GM12878 (cell line): ENCODE data around the gene SPDYC. TPM values are rescaled to one million over a fixed set of nuclear protein-coding genes. Genes with fewer than 3 reads are reported as not detected.

Experiments
- ATAC-seq: fragments of 200-7000 bp; cut with Tn5 transposase; 3 replicates; pipeline ENCODE4 v1.9.1; 2020; ENCODE audit warnings: mild to moderate bottlenecking, moderate library complexity
- BruUV-seq: library from RNA; stranded (reverse); fragments of 400-500 nt; replicated peaks from 2 replicates; lab custom pipeline; 2021; lab: Mats Ljungman, UMichigan
- CTCF ChIA-PET: fragments of 300-600 bp; sonication (Branson Sonifier 250); formaldehyde crosslinking; extraction: SDS; loops from one replicate; lab custom pipeline; 2021; ENCODE audit warnings: inconsistent platforms; lab: Yijun Ruan, JAX
- POLR2A ChIA-PET: fragments of 350-600 bp; formaldehyde crosslinking; extraction: SDS; loops from one replicate; lab custom pipeline; 2021; ENCODE audit warnings: inconsistent platforms; lab: Charles Lee
- RAD21 ChIA-PET: fragments of 300-600 bp; sonication (Branson Sonifier 250); formaldehyde crosslinking; loops from one replicate; lab custom pipeline; 2023; ENCODE audit warnings: antibody characterized with exemption; ENCODE audit not compliant: unreplicated experiment; lab: Charles Lee
- SMC1A ChIA-PET: fragments of 300-600 bp; sonication (Branson Sonifier 250); formaldehyde crosslinking; loops from one replicate; lab custom pipeline; 2023; ENCODE audit not compliant: unreplicated experiment, uncharacterized antibody; lab: Charles Lee
- DNase-seq: peaks from one replicate; pipeline ENCODE4 v3.0.0-alpha.2; 2011; ENCODE audit warnings: low read depth, low spot score
- FAIRE-seq: peaks from 3 replicates; lab custom pipeline; 2011; peaks lifted over from hg19 to GRCh38; lab: Jason Lieb, UNC
- H2AFZ ChIP-seq: 2 replicates; pipeline ENCODE4 v1.6.0; 2011; ENCODE audit warnings: low read depth, low read length, control low read depth; ENCODE audit not compliant: control insufficient read depth
- H3K27ac ChIP-seq: 2 replicates; pipeline ENCODE4 v1.5.1; 2011; ENCODE audit warnings: control low read depth; ENCODE audit not compliant: control insufficient read depth, insufficient read depth
- H3K27me3 ChIP-seq, 2 experiments: replicated peaks in 1 of 2; 2 replicates each; pipeline versions ENCODE4 v1.6.0 to v1.6.1; 2011; ENCODE audit warnings: low read length in 1 of 2; ENCODE audit not compliant: control insufficient read depth in 2 of 2, insufficient read depth in 2 of 2
- H3K36me3 ChIP-seq, 2 experiments: 2 replicates each; pipeline ENCODE4 v1.5.1; 2011; ENCODE audit warnings: low read length in 1 of 2; ENCODE audit not compliant: control insufficient read depth in 2 of 2, insufficient read depth in 2 of 2
- H3K4me1 ChIP-seq: 2 replicates; pipeline ENCODE4 v1.6.1; 2011; ENCODE audit warnings: mild to moderate bottlenecking, low read length, moderate library complexity, mixed read lengths; ENCODE audit not compliant: control insufficient read depth, insufficient read depth
- H3K4me2 ChIP-seq: 2 replicates; pipeline ENCODE4 v1.6.0; 2011; ENCODE audit warnings: control low read depth; ENCODE audit not compliant: control insufficient read depth, insufficient read depth
- H3K4me3 ChIP-seq: fragments of 200-600 bp; sonication (generic); 2 replicates; pipeline ENCODE4 v1.5.1; 2016
- H3K79me2 ChIP-seq: 2 replicates; pipeline ENCODE4 v1.6.0; 2011; ENCODE audit warnings: low read length; ENCODE audit not compliant: control insufficient read depth, insufficient read depth
- H3K9ac ChIP-seq: 2 replicates; pipeline ENCODE4 v1.8.0; 2011; ENCODE audit warnings: low read length, control low read depth, mixed read lengths; ENCODE audit not compliant: control insufficient read depth, insufficient read depth
- H3K9me3 ChIP-seq: replicated peaks from 3 replicates; pipeline ENCODE4 v1.5.1; 2011; ENCODE audit warnings: mild to moderate bottlenecking, low read length; ENCODE audit not compliant: control insufficient read depth, insufficient read depth
- H4K20me1 ChIP-seq: 2 replicates; pipeline ENCODE4 v1.6.0; 2011; ENCODE audit not compliant: control insufficient read depth, insufficient read depth
- BCL11A ChIP-seq: IDR thresholded peaks from 2 replicates; pipeline ENCODE4 v1.6.1; 2011; ENCODE audit warnings: low read depth, low read length
- CTCF ChIP-seq, 3 experiments: IDR thresholded peaks in 2 of 3; conservative IDR thresholded peaks in 1 of 3; 2 replicates each; pipeline ENCODE4 v1.5.1; 2011; ENCODE audit warnings: low read depth in 3 of 3, low read length in 3 of 3, mild to moderate bottlenecking in 3 of 3, control low read depth in 2 of 3, moderate library complexity in 2 of 3, inconsistent platforms in 1 of 3, mixed read lengths in 1 of 3; ENCODE audit not compliant: control insufficient read depth in 2 of 3, insufficient read depth in 1 of 3; ENCODE audit errors: extremely low read depth in 1 of 3
- FOS ChIP-seq: IDR thresholded peaks from 3 replicates; pipeline ENCODE4 v1.6.1; 2011; ENCODE audit warnings: borderline replicate concordance; ENCODE audit not compliant: insufficient read length; ENCODE audit errors: extremely low read depth
- NRF1 ChIP-seq: conservative IDR thresholded peaks from 2 replicates; pipeline ENCODE4 v1.6.1; 2011; ENCODE audit warnings: mild to moderate bottlenecking, low read depth, low read length, improper control_type of control experiment
- RAD21 ChIP-seq: IDR thresholded peaks from 2 replicates; pipeline ENCODE4 v1.6.1; 2011; ENCODE audit warnings: mild to moderate bottlenecking, low read depth, low read length, moderate library complexity; ENCODE audit not compliant: insufficient read depth
- RCOR1 ChIP-seq: conservative IDR thresholded peaks from 2 replicates; pipeline ENCODE4 v1.6.1; 2012; ENCODE audit warnings: low read depth, low read length, improper control_type of control experiment
- WGBS: methylation state at CpG from one replicate; pipeline ENCODE4 v1.1.6; 2016; ENCODE audit warnings: low lambda C conversion rate; ENCODE audit not compliant: insufficient replicate concordance, insufficient coverage; ENCODE audit errors: missing lambda C conversion rate; 5-methylcytosine and 5-hydroxymethylcytosine counted together
- in situ Hi-C: fragments of 300-500 bp; cut with MboI; formaldehyde crosslinking; loops from 9 replicates; pipeline ENCODE4 v1.14.3; 2018; ENCODE audit warnings: mixed read lengths
- intact Hi-C: fragments of 100-400 bp; cut with micrococcal nuclease; formaldehyde crosslinking; loops from one replicate; pipeline ENCODE4 v1.14.2; 2022; ENCODE audit not compliant: unreplicated experiment
- polyA plus RNA-seq, 11 experiments: library from polyadenylated mRNA; depleted of rRNA in 4 of 11; unstranded in 6 of 11; stranded (reverse) in 5 of 11; fragments of >200 nt; fragmentation: Nextera tagmentation in 4 of 11; fragmentation: Illumina TruSeq in 1 of 11; extraction: Ambion mirVana in 4 of 11; extraction: Trizol in 1 of 11; gene quantifications; 1 replicate in 1 of 11; 2 replicates in 10 of 11; pipeline versions ENCODE4 v1.2.1 to v1.2.3, GENCODE V29; 2011 to 2016; ENCODE audit warnings: inconsistent platforms in 2 of 11, missing spikeins in 2 of 11, low read depth in 1 of 11
- total RNA-seq, 4 experiments: library from RNA; depleted of rRNA in 3 of 4; stranded (reverse); fragments of >200 nt in 3 of 4; fragmentation: Illumina TruSeq in 1 of 4; extraction: Trizol in 1 of 4; gene quantifications; 2 replicates each; pipeline versions ENCODE4 v1.2.1 to v1.2.3, GENCODE V29; 2013 to 2021
- TF ChIP-seq, protein P1 (sequence below): fragments of 450-650 bp; IDR thresholded peaks from 2 replicates; pipeline ENCODE4 v1.6.1; 2017; ENCODE audit warnings: mild to moderate bottlenecking
- TF ChIP-seq, protein P2 (sequence below): IDR thresholded peaks from 2 replicates; pipeline ENCODE4 v1.6.1; 2012; ENCODE audit warnings: low read depth, low read length, improper control_type of control experiment

The SPDYC gene
- total and polyA plus RNA-seq, 10 of the 15 experiments (the other 5 are each of a cell fraction or from before 2014, with no cell fraction given), result not detected

DNA sequence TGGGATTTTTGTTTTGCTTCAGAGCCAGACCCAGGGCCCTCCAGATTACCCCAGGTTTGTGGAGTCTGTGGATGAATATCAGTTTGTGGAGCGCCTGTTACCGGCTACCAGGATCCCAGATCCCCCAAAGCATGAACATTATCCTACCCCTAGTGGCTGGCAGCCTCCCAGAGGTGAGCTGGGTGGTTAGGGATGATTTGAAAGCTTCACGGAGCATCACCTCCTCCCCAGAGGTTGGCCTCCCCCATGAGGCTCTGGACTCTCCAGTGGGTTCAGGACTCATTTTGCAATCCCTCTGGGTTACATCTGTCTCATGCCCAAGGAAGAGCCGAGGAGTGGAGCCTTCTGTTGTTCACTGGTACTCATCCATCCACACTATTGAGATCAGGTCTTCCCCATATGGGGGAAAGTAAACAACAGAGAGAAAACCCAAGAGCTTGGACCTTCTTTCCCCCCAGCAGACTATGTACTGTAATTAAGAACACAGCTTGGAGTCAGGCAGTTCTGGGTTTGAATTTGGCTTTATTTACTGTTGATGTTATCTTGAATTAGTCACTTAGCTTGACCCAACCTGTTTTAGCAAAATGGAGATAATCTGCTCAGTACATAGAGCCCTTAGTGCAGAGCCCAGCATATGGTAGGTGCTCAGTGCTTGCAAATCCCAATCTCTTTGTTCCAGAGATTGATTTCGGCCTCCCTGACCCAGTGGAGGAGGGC lies 45.4 kb upstream of the SPDYC start:
- POLR2A ChIA-PET, result interaction anchor here (2.9 kb wide), 1 partner anchor 10 kb away, joined by 13 read pairs; the partner anchor contains the start of gene SYVN1
- CTCF ChIA-PET, result interaction anchor here (0.6 to 1.9 kb wide), 6 partner anchors 12 to 192 kb away, joined by 3 to 11 read pairs (median 3); partner anchors contain the start of gene TM7SF2
- TF ChIP-seq CTCF (IDR thresholded peaks at IDR 0.05 in 2 of 3, conservative IDR thresholded peaks at IDR 0.05 in 1 of 3; ENCODE audit: control insufficient read depth in 2 of 3, extremely low read depth in 1 of 3, insufficient read depth in 1 of 3, low read depth in 3 of 3, low read length in 3 of 3) (no peak), BCL11A (no peak), NRF1 (no peak), RAD21 (no peak), RCOR1 (no peak), FOS (no peak)
- TF ChIP-seq, protein P1, sequence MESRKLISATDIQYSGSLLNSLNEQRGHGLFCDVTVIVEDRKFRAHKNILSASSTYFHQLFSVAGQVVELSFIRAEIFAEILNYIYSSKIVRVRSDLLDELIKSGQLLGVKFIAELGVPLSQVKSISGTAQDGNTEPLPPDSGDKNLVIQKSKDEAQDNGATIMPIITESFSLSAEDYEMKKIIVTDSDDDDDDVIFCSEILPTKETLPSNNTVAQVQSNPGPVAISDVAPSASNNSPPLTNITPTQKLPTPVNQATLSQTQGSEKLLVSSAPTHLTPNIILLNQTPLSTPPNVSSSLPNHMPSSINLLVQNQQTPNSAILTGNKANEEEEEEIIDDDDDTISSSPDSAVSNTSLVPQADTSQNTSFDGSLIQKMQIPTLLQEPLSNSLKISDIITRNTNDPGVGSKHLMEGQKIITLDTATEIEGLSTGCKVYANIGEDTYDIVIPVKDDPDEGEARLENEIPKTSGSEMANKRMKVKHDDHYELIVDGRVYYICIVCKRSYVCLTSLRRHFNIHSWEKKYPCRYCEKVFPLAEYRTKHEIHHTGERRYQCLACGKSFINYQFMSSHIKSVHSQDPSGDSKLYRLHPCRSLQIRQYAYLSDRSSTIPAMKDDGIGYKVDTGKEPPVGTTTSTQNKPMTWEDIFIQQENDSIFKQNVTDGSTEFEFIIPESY, result no peak
- TF ChIP-seq, protein P2, sequence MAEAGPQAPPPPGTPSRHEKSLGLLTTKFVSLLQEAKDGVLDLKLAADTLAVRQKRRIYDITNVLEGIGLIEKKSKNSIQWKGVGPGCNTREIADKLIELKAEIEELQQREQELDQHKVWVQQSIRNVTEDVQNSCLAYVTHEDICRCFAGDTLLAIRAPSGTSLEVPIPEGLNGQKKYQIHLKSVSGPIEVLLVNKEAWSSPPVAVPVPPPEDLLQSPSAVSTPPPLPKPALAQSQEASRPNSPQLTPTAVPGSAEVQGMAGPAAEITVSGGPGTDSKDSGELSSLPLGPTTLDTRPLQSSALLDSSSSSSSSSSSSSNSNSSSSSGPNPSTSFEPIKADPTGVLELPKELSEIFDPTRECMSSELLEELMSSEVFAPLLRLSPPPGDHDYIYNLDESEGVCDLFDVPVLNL, result no peak
- Histone ChIP-seq H2AFZ (no peak overlapping the region), H3K4me1 (peaks cover 15% of the 10 kb centered on the region), H3K27ac (no peak overlapping the region), H3K4me2 (no peak overlapping the region), H3K9ac (no peak overlapping the region), H3K79me2 (peaks cover 38% of the 10 kb centered on the region), H4K20me1 (no peaks in the 10 kb centered on the region), H3K4me3 (no peak overlapping the region), H3K9me3 (no peaks in the 10 kb centered on the region), H3K36me3 (peaks cover 29 to 33% of the 10 kb centered on the region in 2 experiments), H3K27me3 (no peaks in the 10 kb centered on the region)
- in situ Hi-C loops, result no loop called here
- no peak for FAIRE-seq
- no peak for ATAC-seq
- RAD21 ChIA-PET, result interaction anchor here (1.8 kb wide), 1 partner anchor 14 kb away, joined by 4 read pairs; no protein-coding TSS in a partner anchor
- 90% methylated on average over 5 of the region's 5 CpGs for WGBS
- SMC1A ChIA-PET, result interaction anchor here (1.1 to 1.9 kb wide), 3 partner anchors 10 to 142 kb away, joined by 3 to 8 read pairs (median 5); partner anchors contain the start of gene SYVN1
- BruUV-seq, result TSS peak; percentile 45
- DNase-seq, result no peak
- intact Hi-C loops, result no loop called here
